HEK293 (cell line): Measurements from ENCODE around the gene TEP1.
A peak's percentile ranks its signal among the peaks of the same experiment; 100 is the strongest.

Source experiments
- EGR2 ChIP-seq: fragments of 450-650 bp; formaldehyde crosslinking; IDR thresholded peaks from 2 replicates; pipeline ENCODE4 v1.5.1; 2016; ENCODE audit warnings: low read depth, missing biosample characterization, missing genetic modification characterization
- GLIS1 ChIP-seq: fragments of 450-650 bp; formaldehyde crosslinking; IDR thresholded peaks from 2 replicates; pipeline ENCODE4 v1.5.1; 2016; ENCODE audit warnings: missing biosample characterization, missing genetic modification characterization
- GLIS2 ChIP-seq: fragments of 450-650 bp; formaldehyde crosslinking; IDR thresholded peaks from 2 replicates; pipeline ENCODE4 v1.5.1; 2016; ENCODE audit warnings: missing biosample characterization, missing genetic modification characterization
- PATZ1 ChIP-seq: fragments of 450-650 bp; formaldehyde crosslinking; IDR thresholded peaks from 2 replicates; pipeline ENCODE4 v1.5.1; 2016; ENCODE audit warnings: missing biosample characterization, missing genetic modification characterization
- PRDM10 ChIP-seq: fragments of 450-650 bp; formaldehyde crosslinking; IDR thresholded peaks from 2 replicates; pipeline ENCODE4 v1.5.1; 2016; ENCODE audit warnings: missing biosample characterization, missing genetic modification characterization
- SP2 ChIP-seq: fragments of 450-650 bp; formaldehyde crosslinking; IDR thresholded peaks from 2 replicates; pipeline ENCODE4 v1.5.1; 2016; ENCODE audit warnings: missing biosample characterization, missing genetic modification characterization
- SP3 ChIP-seq: fragments of 450-650 bp; formaldehyde crosslinking; IDR thresholded peaks from 2 replicates; pipeline ENCODE4 v1.5.1; 2016; ENCODE audit warnings: missing biosample characterization, missing genetic modification characterization
- TRIM28 ChIP-seq: IDR thresholded peaks from 2 replicates; pipeline ENCODE4 v1.6.1; 2011; ENCODE audit warnings: low read length, control low read depth, borderline replicate concordance
- YY1 ChIP-seq: fragments of 450-650 bp; formaldehyde crosslinking; IDR thresholded peaks from 2 replicates; pipeline ENCODE4 v1.5.1; 2018; ENCODE audit warnings: missing biosample characterization, missing genetic modification characterization
- ZBTB10 ChIP-seq: fragments of 450-650 bp; formaldehyde crosslinking; IDR thresholded peaks from 2 replicates; pipeline ENCODE4 v1.5.1; 2016; ENCODE audit warnings: missing biosample characterization, missing genetic modification characterization
- ZBTB20 ChIP-seq: fragments of 450-650 bp; formaldehyde crosslinking; IDR thresholded peaks from 2 replicates; pipeline ENCODE4 v1.5.1; 2016; ENCODE audit warnings: missing biosample characterization, missing genetic modification characterization
- ZBTB26 ChIP-seq: fragments of 450-650 bp; formaldehyde crosslinking; optimal IDR thresholded peaks from 2 replicates; pipeline ENCODE3; 2016; ENCODE audit warnings: missing biosample characterization, mild to moderate bottlenecking, missing genetic modification characterization
- ZFHX2 ChIP-seq: fragments of 450-650 bp; formaldehyde crosslinking; conservative IDR thresholded peaks from 2 replicates; pipeline ENCODE4 v1.5.1; 2016; ENCODE audit warnings: missing biosample characterization, missing genetic modification characterization
- ZNF366 ChIP-seq: fragments of 450-650 bp; formaldehyde crosslinking; conservative IDR thresholded peaks from 2 replicates; pipeline ENCODE4 v1.5.1; 2016; ENCODE audit warnings: missing biosample characterization, missing genetic modification characterization
- ZNF518A ChIP-seq: fragments of 450-650 bp; formaldehyde crosslinking; conservative IDR thresholded peaks from 2 replicates; pipeline ENCODE4 v1.5.1; 2016; ENCODE audit warnings: low read depth, missing biosample characterization, missing genetic modification characterization
- ZNF629 ChIP-seq: fragments of 450-650 bp; formaldehyde crosslinking; IDR thresholded peaks from 2 replicates; pipeline ENCODE4 v1.5.1; 2017; ENCODE audit warnings: missing biosample characterization, missing genetic modification characterization
- ZNF768 ChIP-seq: fragments of 450-650 bp; formaldehyde crosslinking; IDR thresholded peaks from 2 replicates; pipeline ENCODE4 v1.5.1; 2018; ENCODE audit warnings: missing biosample characterization, mild to moderate bottlenecking, missing genetic modification characterization

The TEP1 gene

GRCh38 chr14:20455355-20456300, 42.3 kb upstream of the TEP1 start (continued):
- TF ChIP-seq ZBTB26 (tag by site-specific recombination) (peak; percentile 74), EGR2 (tag by site-specific recombination) (peak; percentile 61), GLIS1 (tag by site-specific recombination) (peak; percentile 33; the same call in 1 of the 2 replicates), YY1 (tag by site-specific recombination) (0 out of 2 replicates have a peak, but pooled peaks have one; percentile 4), ZNF366 (tag by site-specific recombination) (peak; percentile 44), PRDM10 (tag by site-specific recombination) (peak; percentile 75), ZBTB10 (tag by site-specific recombination) (peak; percentile 11), TRIM28 (no peak; the same call in 1 of the 2 replicates), PATZ1 (peak; percentile 9), ZFHX2 (tag by site-specific recombination) (peak; percentile 60; the same call in 1 of the 2 replicates), ZBTB20 (tag by site-specific recombination) (0 out of 2 replicates have a peak, but pooled peaks have one; percentile 3), SP2 (peak; percentile 74), ZNF768 (tag by site-specific recombination) (no peak), SP3 (tag by site-specific recombination) (peak; percentile 44), ZNF518A (tag by site-specific recombination) (no peak), ZNF629 (tag by site-specific recombination) (0 out of 2 replicates have a peak, but pooled peaks have one; percentile 62), GLIS2 (tag by site-specific recombination) (peak; percentile 32; the same call in 1 of the 2 replicates)
